Hepatocyte (in vitro differentiated cells): Measurements from ENCODE around the gene CHST1.

Source experiments
- CTCF ChIP-seq: fragments of 200-600 bp; sonication (generic); IDR thresholded peaks from 2 replicates; pipeline ENCODE4 v1.5.1; 2016; ENCODE audit warnings: antibody characterized with exemption, mild to moderate bottlenecking; ENCODE audit not compliant: poor library complexity
- EZH2 ChIP-seq: fragments of 200-600 bp; sonication (generic); IDR thresholded peaks from 2 replicates; pipeline ENCODE4 v1.6.1; 2016; ENCODE audit warnings: antibody characterized with exemption, mild to moderate bottlenecking, borderline replicate concordance

- no peak for TF ChIP-seq EZH2
- TF ChIP-seq CTCF: no peak
Observed at GRCh38 chr11:45660729-45661438, 4.5 kb downstream of the CHST1 start.
